HUES48 (cell line): ENCODE data around the gene CRB2.

Source experiments
- H3K27ac ChIP-seq: one replicate; pipeline ENCODE4 v1.7.0; 2013; ENCODE audit warnings: low read depth, low read length, inconsistent platforms
- H3K27me3 ChIP-seq: 2 replicates; pipeline ENCODE4 v1.6.1; 2013; ENCODE audit warnings: mild to moderate bottlenecking, low read length; ENCODE audit not compliant: control insufficient read depth, insufficient read depth
- H3K36me3 ChIP-seq: 2 replicates; pipeline ENCODE4 v1.6.1; 2013; ENCODE audit warnings: low read length; ENCODE audit not compliant: control insufficient read depth, insufficient read depth
- H3K4me1 ChIP-seq: 2 replicates; pipeline ENCODE4 v1.6.1; 2013; ENCODE audit warnings: mild to moderate bottlenecking, low read length; ENCODE audit not compliant: control insufficient read depth, insufficient read depth
- H3K4me3 ChIP-seq: 2 replicates; pipeline ENCODE4 v1.5.1; 2013; ENCODE audit warnings: mild to moderate bottlenecking, low read depth, low read length
- H3K9ac ChIP-seq: 2 replicates; pipeline ENCODE4 v1.6.1; 2013; ENCODE audit warnings: mild to moderate bottlenecking, low read depth, low read length, moderate library complexity
- H3K9me3 ChIP-seq: 2 replicates; pipeline ENCODE4 v1.6.1; 2013; ENCODE audit warnings: low read length; ENCODE audit not compliant: control insufficient read depth, insufficient read depth

The CRB2 gene

GRCh38 chr9:123368536-123369153 lies 12.6 kb downstream of the CRB2 start:
- Histone ChIP-seq H3K27me3 (peaks cover 32% of the 10 kb centered on the region), H3K9me3 (no peaks in the 10 kb centered on the region), H3K36me3 (no peaks in the 10 kb centered on the region), H3K27ac (no peak overlapping the region), H3K4me3 (no peak overlapping the region), H3K4me1 (peaks cover 12% of the 10 kb centered on the region), H3K9ac (no peak overlapping the region)

- H3K36me3 ChIP-seq, result no peaks in the 10 kb centered on the region
- H3K27ac ChIP-seq, result no peak overlapping the region
- H3K9me3 ChIP-seq, result no peaks in the 10 kb centered on the region
- peaks cover 38% of the 10 kb centered on the region for H3K27me3 ChIP-seq
- no peak overlapping the region for H3K4me3 ChIP-seq
- H3K9ac ChIP-seq, result no peak overlapping the region
- H3K4me1 ChIP-seq, result peaks cover 14% of the 10 kb centered on the region
Measured at GRCh38 chr9:123369296-123369695, 13.3 kb downstream of the CRB2 start.

- Histone ChIP-seq H3K27ac (no peak overlapping the region), H3K36me3 (no peaks in the 10 kb centered on the region), H3K4me3 (no peak overlapping the region), H3K9me3 (no peaks in the 10 kb centered on the region), H3K27me3 (peaks cover 47% of the 10 kb centered on the region), H3K9ac (no peak overlapping the region), H3K4me1 (peaks cover 16% of the 10 kb centered on the region)
Measured at GRCh38 chr9:123370108-123370507, 14.1 kb downstream of the CRB2 start.

- no peak overlapping the region for H3K9ac ChIP-seq
- no peak overlapping the region for H3K27ac ChIP-seq
- peaks cover 49% of the 10 kb centered on the region for H3K27me3 ChIP-seq
- no peak overlapping the region for H3K4me3 ChIP-seq
- H3K9me3 ChIP-seq, result no peaks in the 10 kb centered on the region
- no peaks in the 10 kb centered on the region for H3K36me3 ChIP-seq
- H3K4me1 ChIP-seq, result peaks cover 11% of the 10 kb centered on the region
Measured at GRCh38 chr9:123370526-123371227, 14.7 kb downstream of the CRB2 start.

- no peaks in the 10 kb centered on the region for H3K36me3 ChIP-seq
- H3K9me3 ChIP-seq, result no peaks in the 10 kb centered on the region
- H3K27ac ChIP-seq, result no peak overlapping the region
- H3K27me3 ChIP-seq, result peaks cover 49% of the 10 kb centered on the region
- H3K4me3 ChIP-seq, result no peak overlapping the region
- peaks cover 11% of the 10 kb centered on the region; the same call in 1 of the 2 replicates for H3K4me1 ChIP-seq
- no peak overlapping the region for H3K9ac ChIP-seq
Measured at GRCh38 chr9:123371228-123371584, 15.2 kb downstream of the CRB2 start.

- Histone ChIP-seq H3K27ac (no peak overlapping the region), H3K36me3 (no peaks in the 10 kb centered on the region), H3K9me3 (no peaks in the 10 kb centered on the region), H3K4me3 (no peak overlapping the region), H3K9ac (no peak overlapping the region), H3K27me3 (peaks cover 49% of the 10 kb centered on the region), H3K4me1 (peaks cover 11% of the 10 kb centered on the region; the same call in 1 of the 2 replicates)
Measured at GRCh38 chr9:123371805-123372590, 16.0 kb downstream of the CRB2 start.

- peak overlapping the region; percentile 14; the same call in 1 of the 2 replicates for H3K9ac ChIP-seq
- peaks cover 11% of the 10 kb centered on the region; the same call in 1 of the 2 replicates for H3K4me1 ChIP-seq
- H3K4me3 ChIP-seq, result peak overlapping the region; percentile 31; the same call in 1 of the 2 replicates
- no peaks in the 10 kb centered on the region for H3K9me3 ChIP-seq
- H3K36me3 ChIP-seq, result no peaks in the 10 kb centered on the region
- H3K27ac ChIP-seq, result no peak overlapping the region
- H3K27me3 ChIP-seq, result peaks cover 49% of the 10 kb centered on the region
Measured at GRCh38 chr9:123372766-123373446, 16.9 kb downstream of the CRB2 start.

GRCh38 chr9:123373447-123373923 lies 17.5 kb downstream of the CRB2 start:
- Histone ChIP-seq H3K4me1 (peaks cover 6% of the 10 kb centered on the region; the same call in 1 of the 2 replicates), H3K27me3 (peaks cover 49% of the 10 kb centered on the region), H3K36me3 (no peaks in the 10 kb centered on the region), H3K4me3 (peak overlapping the region; percentile 31; the same call in 1 of the 2 replicates), H3K9me3 (no peaks in the 10 kb centered on the region), H3K9ac (peak overlapping the region; percentile 14; the same call in 1 of the 2 replicates), H3K27ac (no peak overlapping the region)

GRCh38 chr9:123373946-123374345 lies 17.9 kb downstream of the CRB2 start:
- no peak overlapping the region for H3K27ac ChIP-seq
- no peaks in the 10 kb centered on the region for H3K36me3 ChIP-seq
- no peak overlapping the region for H3K9ac ChIP-seq
- H3K4me3 ChIP-seq, result peak overlapping the region; percentile 31; the same call in 1 of the 2 replicates
- peaks cover 6% of the 10 kb centered on the region; the same call in 1 of the 2 replicates for H3K4me1 ChIP-seq
- H3K9me3 ChIP-seq, result no peaks in the 10 kb centered on the region
- H3K27me3 ChIP-seq, result peaks cover 49% of the 10 kb centered on the region

- Histone ChIP-seq H3K9ac (no peak overlapping the region), H3K4me3 (no peak overlapping the region), H3K27me3 (peaks cover 48% of the 10 kb centered on the region), H3K27ac (no peak overlapping the region), H3K36me3 (no peaks in the 10 kb centered on the region), H3K9me3 (no peaks in the 10 kb centered on the region), H3K4me1 (peaks cover 6% of the 10 kb centered on the region; the same call in 1 of the 2 replicates)
Measured at GRCh38 chr9:123375469-123376132, 19.6 kb downstream of the CRB2 start.
